Measurements from ENCODE around the gene CCT6A.
"Not testable (repeated sequence)": the region's sequence is repeated elsewhere in the genome, so short reads cannot be mapped to it uniquely, and the experiment has no call there.

DNA sequence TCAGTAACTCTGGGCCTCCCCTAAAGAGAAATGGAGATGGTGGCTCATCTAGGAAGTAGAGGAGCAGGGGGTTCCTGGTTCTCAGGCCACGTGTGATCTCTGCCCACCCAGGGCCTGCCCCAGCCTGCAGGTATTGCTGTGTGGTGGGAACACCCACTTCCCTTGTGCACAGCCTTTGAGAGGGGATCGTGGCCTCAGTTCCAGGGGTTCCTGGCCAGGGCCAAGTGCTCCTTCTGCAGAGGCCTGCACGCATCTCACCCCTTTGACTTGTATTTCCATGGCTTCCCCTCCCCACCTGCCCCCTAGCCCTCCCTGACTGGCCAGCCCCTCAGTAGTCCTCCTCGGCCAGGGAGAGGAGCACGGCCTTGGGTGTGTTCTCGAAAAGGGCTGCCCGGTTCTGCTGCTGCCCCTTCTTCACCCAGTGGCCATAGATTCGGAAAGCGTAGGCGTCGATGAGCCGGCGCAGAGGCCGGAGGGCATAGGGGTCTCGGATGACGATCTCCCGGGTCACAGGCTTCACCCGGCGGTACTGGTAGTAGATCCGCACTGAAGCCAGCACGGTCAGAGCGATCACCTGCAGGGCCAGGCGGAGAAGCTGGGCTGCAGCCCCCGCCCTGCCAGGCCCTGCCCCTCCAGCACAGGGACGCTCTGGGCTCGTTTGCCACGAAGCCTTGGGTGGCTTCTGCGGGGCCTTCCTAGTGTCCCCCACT, 29.3 kb downstream of the CCT6A start:
- not testable (repeated sequence) for TF ChIP-seq CTCF (IDR thresholded peaks at IDR 0.05; ENCODE audit: insufficient read depth, low read length, poor library complexity, severe bottlenecking); EZH2phosphoT487 (conservative IDR thresholded peaks at IDR 0.05; ENCODE audit: low read length)

Data from SU-DHL-6 (cell line).